HG02763 (cell line): Measurements from ENCODE around the gene TNS1.

Experiments used
- ATAC-seq: cut with Tn5 transposase; IDR thresholded peaks from one replicate; pipeline ENCODE4 v1.9.1; 2021; ENCODE audit warnings: mild to moderate bottlenecking, moderate library complexity; ENCODE audit not compliant: unreplicated experiment

Gene TNS1

DNA sequence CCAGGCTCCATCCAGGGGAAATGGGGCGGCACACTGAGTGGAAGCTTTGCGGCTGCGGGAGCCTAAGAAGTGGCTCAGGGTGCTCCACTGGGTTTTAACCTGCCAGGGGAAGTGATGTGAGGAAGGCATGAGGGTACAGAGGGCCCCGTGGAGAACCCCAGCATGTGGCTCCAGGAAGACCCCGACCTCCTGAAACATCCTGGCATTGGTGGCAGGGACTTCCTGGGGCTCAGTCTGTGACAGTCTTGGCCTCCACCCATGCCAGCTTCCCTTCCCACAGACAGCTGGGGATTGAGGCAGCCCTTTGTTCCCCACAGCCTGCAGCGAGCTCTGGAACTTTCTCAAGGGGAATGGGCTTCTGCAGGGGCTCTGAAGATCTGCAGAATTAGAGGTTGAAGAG, 146.6 kb downstream of the TNS1 start:
- ATAC-seq: no peak

- no peak for ATAC-seq
Observed at GRCh38 chr2:217854684-217855420, 147.9 kb downstream of the TNS1 start.

DNA sequence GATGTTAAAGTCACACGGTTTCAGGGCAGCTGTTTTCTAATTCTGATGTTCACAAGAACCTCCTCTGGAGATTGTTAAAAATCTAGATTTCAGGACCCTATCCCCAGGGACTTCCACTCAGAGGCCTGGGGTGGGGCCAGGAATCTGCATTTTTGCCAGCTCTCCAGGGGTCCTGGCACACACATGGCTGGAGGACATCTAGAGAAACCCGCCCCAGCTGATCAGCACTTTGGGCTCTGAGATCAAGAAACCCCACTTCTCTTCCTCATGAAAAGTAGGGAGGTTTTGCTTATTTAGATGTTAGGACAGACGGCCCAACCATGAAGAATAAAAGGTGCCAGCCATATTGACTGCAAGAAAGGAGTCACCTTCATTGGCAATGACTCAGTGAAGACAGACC, 148.8 kb downstream of the TNS1 start:
- ATAC-seq: no peak

- ATAC-seq: no peak
Observed at GRCh38 chr2:217853301-217853881, 149.4 kb downstream of the TNS1 start.

- no peak for ATAC-seq
Observed at GRCh38 chr2:217852555-217853211, 150.1 kb downstream of the TNS1 start.

DNA sequence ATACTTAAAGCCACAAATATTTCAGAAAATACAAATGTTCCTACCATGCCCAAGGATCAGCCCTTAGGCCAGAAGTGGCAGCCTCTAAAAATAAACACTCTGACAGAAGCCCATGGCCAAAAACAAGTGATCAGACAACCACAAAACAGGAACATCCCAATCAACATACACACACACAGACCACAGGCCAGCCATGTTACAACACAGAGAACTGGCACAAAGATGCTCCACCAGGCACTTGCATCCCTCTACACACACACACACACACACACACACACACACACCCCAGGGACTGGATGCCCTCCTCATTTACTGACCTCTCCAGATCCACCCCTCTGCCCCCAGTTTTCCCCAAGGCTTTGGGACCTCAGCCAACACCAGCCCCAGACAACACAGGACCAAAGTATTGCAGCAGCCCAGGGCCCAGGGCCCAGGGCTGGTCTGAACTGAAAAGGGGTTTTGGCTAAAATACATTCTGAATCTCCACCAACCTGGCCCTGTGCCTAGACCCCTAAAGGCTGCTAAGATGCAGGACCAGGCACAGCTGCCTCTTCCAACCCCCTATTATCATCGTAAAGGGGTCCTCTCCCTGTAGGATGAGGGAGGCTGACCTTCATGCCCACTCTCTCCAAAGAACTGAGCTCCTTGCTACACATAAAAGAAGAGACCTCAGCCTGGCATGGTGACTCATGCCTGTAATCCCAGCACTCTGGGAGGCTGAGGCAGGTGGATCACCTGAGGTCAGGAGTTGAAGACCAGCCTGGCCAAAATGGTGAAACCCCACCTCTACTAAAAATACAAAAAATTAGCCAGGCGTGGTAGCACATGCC, 151.4 kb downstream of the TNS1 start:
- no peak for ATAC-seq

- ATAC-seq: no peak
Observed at GRCh38 chr2:217849154-217849975, 153.4 kb downstream of the TNS1 start.

GRCh38 chr2:217848351-217848957, 154.3 kb downstream of the TNS1 start:
- ATAC-seq: no peak

DNA sequence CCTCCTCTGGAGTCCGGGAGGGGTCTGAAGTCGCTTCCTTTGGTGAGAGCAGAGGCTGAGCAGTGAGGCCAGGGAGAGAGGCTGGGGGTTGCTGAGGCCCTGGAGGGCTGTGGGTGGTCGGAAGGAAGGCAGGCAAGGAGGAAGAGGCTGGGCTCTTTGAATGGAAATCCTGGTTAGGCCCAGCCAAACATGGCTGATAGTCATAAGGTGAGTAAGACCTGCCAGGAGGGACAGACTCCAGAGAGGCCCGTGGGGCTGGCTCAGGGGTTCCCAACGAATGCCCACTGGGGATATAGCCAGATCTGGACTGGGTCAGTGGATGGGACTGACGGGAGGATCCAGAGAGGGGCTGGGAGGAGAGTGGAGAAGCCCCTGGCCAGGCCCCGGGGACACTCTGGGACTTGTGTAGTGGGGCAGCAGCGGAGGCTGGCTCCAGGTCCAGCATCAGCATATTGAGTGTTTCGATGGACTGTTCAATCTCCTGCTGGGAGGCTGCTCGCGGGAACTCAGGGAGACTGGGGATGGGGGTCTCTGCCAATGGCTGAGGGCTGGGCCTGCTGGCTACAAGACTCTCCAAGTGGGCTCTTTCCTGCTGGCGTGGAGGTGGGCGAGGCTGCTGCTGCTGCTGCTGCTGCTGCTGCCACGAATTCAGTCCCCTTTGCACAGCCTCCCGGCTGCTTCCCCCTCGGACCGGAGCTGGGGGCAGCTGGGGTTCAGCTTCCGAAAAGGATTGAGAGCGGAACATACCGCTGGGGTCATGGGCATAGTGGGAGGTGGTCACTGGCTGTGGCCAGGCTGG, 155.0 kb downstream of the TNS1 start:
- no peak for ATAC-seq

- no peak for ATAC-seq
Observed at GRCh38 chr2:217847115-217847514, 155.7 kb downstream of the TNS1 start.

GRCh38 chr2:217846321-217846743, 156.5 kb downstream of the TNS1 start:
- no peak for ATAC-seq

DNA sequence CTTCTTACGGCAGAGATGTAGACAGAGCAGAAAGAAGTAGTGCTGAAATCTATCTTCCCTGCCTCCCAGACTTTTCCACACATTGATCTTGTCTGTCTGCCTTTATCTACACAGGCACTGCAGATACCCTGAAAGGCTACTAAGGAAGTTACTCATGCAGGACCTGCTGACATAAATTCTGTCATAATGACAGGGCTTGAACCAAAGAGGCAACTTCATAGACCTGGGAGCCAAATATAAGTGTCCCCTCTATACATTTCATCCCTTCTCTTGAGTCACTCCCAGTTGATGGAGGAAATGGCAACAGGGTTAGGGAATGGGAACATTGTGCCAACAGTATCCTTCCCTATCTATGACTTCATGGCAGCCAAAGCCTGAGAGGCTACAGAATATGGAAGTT, 157.5 kb downstream of the TNS1 start:
- ATAC-seq: no peak

DNA sequence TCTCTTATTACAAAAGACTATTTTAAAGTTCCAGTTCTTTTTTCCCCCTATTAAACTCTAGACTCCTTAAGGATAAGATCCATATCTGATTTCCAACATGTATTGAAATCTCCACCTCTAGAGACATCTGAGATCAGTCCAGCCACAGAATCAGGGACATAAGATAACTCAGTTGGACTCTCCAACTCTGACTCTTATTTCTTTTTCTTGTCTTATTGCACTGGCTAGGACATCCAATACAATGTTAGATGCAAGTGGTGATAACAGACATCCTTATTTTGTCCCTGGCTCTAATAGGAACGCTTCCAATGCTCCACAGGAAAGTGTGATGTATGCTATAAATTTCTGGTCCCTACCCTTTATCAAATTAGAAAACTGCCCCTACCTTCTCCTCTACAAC, 158.1 kb downstream of the TNS1 start:
- no peak for ATAC-seq

DNA sequence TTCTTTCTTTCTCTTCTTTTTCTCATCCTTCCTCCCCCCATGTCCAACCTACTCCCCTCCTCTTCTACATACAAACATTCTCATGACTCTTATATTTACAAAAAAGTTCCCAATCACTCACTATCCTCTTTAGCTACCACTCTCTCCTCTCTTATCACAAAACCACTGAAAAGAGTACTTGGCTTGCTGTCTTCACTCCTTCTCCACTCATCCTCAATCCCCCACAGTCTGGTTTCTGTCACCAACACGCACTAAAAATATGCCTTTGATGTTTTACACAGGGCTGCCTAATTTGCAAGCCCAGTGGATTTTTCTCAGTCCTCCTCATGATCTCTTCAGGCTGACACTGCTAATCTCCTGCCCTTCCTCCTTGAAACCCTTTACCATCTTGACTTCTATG, 159.5 kb downstream of the TNS1 start:
- ATAC-seq: no peak

GRCh38 chr2:217842017-217842416, 160.8 kb downstream of the TNS1 start:
- ATAC-seq: no peak

GRCh38 chr2:217840522-217840921, 162.3 kb downstream of the TNS1 start:
- no peak for ATAC-seq

DNA sequence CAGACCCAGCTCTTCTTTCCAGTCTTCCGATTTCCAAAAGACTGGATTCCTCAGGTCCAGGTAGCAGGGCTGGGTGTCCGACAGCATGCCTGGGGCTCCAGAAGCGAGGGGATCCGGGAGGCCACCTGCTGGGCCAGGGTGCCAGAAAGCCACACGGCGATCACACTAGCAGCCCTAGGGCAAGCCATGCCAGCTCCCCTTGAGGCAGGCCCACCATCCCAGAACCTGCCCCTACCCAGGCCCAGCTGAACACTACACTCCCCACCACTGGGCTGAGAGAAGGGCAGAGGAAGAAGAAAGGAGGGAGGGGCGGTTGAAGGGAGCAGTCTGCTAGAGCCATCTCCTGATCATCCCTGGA, 163.1 kb downstream of the TNS1 start:
- no peak for ATAC-seq

DNA sequence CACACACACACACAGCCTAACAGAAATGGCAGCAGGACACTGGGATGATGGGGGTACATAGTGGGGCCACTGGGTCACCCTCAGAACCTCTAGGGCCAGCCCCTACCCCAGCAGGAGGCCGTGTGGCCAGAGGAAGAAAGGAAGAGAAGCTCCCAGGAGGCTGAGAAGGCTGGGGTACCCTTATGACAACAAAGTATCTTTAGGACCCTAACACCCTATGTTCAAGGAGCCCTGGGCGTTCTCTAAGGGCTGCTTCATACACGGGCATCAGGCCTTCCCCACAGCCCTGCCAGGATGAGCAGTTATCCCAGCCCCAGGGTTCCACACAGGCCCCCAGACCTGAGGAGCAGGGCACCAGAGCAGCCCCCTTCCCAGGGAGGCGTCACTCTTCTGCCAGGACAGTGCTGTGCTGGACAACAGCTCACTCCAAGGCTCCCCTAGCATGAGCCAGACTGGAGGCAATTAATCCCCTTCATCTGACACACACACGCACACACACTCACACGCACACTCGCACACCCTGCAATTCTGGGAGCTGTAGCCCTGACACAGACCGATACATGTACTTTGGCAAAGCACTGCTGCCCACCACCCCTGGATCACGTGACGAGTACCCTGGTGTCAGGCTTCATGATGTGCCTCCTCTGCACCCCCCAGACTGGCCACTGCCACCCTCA, 163.6 kb downstream of the TNS1 start:
- ATAC-seq: no peak

DNA sequence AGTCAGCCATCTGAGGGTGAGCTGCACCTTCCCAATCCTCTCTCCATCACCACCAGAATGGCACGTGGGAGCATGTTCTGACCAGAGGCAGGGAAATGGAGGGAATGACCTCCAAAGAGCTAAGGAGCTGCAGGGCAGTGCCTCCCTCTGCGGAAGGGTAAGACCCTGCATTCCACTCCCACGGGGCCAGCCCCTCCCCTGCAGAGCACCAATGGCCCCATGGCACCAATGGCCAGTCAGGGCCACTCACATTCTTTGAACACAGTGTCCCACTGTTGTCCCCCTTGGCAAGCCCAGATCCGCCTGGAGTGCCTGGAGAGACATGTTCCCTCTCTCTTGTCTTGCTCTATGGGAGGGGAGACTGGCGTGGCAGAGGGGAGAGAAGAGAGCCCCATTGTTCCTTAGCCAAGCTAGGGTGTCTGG, 164.4 kb downstream of the TNS1 start:
- ATAC-seq: no peak
